HG02759 (cell line): ENCODE data around the gene ACSL6.
"Not testable (repeated sequence)": the region's sequence is repeated elsewhere in the genome, so short reads cannot be mapped to it uniquely, and the experiment has no call there.

Source experiments
- ATAC-seq: cut with Tn5 transposase; IDR thresholded peaks from one replicate; pipeline ENCODE4 v1.9.1; 2021; ENCODE audit warnings: mild to moderate bottlenecking, moderate library complexity; ENCODE audit not compliant: unreplicated experiment

ACSL6 gene

GRCh38 chr5:131947445-131947844 is 64.0 kb downstream of the ACSL6 start:
- ATAC-seq, result no peak

GRCh38 chr5:131945551-131946168 is 65.8 kb downstream of the ACSL6 start, which contains the start of gene MEIKIN:
TSS of gene MEIKIN (minus strand) at chr5:131945663. CDS start at chr5:131945505, 158 bp downstream.
- ATAC-seq, result no peak

DNA sequence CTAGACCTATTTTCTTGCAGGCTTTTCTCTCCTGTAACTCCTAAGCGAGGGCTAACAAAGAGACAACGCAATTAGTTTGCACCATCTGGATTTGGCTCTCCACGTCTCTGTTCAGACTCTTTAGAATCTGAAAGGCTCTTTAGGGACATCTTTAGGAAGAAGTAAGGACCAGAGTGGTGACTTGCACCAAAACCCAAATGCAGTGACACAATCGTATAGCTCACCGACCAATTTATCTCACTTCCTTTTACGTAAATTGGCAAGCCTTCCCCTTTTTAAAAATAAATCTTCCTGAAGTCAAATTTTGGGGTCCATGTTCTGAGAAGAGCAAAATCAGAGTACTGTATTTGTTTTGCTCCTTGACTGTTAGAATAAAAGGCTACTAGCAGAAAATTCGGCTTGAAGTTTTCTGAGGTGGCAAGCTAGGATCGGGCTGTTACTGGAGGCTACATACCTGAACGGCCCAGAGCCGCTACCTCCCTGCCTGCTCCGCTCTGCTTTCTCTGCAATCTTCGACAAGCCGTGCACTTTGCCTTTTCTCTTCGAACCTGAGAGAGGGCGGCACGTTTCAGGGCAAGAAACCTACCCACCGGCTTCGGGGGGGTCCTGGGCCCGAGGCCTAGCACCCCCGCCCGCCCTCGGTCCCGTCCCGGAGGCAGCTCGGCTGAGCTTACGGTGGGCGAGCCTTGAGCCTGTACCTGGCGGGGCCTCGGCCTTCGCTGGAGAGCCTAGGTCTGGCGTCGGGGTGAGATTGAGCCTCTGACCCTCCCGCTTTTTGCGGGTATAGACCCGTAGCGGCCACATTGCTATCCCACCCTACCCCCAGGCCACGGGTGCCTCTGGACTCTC is 66.5 kb downstream of the ACSL6 start:
- ATAC-seq, result no peak

DNA sequence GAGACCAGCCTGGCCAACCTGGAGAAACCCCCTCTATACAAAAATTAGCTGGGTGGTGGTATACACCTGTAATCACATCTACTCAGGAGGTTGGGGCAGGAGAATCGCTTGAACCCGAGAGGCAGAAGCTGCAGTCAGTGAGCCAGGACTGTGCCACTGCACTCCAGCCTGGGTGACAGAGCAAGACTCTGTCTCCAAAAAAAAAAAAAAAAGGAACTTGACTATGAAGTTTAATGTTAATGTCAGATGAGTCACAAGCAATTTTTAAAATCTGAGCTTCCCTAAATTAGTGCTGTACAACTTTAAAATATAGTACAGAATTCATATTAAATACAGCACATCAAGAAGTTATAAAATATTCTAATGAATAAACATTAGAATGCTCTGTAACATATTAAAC is 67.5 kb downstream of the ACSL6 start:
- ATAC-seq, result no peak

GRCh38 chr5:131942016-131942415 is 69.4 kb downstream of the ACSL6 start:
- ATAC-seq, result no peak

- no peak for ATAC-seq
Observed at GRCh38 chr5:131939690-131940345, 71.6 kb downstream of the ACSL6 start.

DNA sequence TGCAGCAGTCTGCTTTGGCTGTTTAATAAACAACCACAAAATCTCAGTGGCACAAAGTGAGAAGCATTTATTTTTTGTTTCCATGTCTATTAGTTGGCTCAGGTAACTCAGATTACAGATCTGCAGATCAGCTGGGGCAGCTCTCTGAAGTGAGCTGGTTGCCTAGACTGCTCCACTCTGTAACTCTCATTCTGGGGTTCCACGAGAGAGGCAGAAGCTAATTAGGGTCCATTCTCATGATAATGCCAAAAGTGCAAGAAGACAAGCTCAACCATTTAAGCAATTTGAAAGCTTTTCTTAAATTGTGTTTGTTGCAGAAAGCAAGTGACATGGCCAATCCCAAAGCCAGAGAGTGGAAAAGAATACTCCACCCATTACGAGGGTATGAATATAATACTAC is 79.2 kb downstream of the ACSL6 start:
- no peak for ATAC-seq

DNA sequence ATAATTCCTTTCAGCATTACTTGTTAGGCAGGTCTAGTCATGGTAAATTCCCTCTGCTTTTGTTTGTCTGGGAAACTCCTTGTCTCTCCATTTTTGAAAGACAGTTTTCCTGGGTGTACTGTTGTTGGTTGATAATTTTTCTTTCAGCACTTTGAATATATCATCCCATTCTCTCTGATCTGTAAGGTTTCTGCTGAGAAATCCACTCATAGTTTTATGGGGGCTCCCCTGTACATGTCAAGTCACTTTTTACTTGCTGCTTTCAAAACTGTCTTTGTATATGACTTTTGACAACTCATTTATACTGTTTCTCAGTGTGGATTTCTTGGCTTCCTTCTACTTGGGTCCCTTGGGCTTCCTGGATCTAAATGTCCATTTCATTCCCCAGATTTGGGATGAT is 82.5 kb downstream of the ACSL6 start:
- no peak for ATAC-seq

DNA sequence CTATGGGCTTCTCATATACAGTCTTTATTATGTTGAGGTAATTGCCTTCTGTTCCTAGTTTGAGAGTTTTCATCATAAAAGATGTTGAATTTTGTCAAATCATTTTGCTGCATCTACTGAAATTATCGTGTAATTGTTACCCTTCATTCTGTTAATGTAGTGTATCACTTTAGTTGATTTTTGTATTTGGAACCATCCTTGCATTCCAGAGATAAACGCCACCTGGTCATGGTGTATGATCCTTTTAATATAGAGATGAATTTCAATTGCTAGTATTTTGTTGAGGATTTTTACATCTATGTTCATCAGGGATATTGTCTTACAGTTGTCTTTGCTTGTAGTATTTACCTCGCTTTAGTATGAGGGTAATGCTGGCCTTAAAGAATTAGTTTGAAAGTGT is 85.3 kb downstream of the ACSL6 start:
- no peak for ATAC-seq

GRCh38 chr5:131916481-131916880 is 95.0 kb downstream of the ACSL6 start:
- no peak for ATAC-seq

GRCh38 chr5:131914472-131914871 is 97.0 kb downstream of the ACSL6 start:
- ATAC-seq, result no peak

DNA sequence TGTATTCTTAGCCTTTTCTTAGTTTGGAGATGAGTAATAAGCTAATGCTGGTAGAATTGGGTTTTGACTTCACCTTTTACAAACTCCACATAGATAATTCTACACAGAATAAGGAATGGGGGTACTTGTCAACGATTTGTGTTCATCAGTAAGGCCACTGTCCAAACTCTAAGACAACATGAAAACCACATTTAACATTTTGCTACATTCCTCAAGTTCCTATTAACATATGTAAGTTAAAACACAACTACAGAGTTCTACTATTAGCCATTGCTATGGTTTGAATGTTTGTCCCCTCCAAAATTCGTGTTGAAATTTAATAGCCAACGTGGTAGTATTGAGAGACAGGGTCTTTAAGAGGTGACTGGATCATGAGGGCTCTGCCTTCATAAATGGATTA is 97.9 kb downstream of the ACSL6 start:
- ATAC-seq, result no peak

DNA sequence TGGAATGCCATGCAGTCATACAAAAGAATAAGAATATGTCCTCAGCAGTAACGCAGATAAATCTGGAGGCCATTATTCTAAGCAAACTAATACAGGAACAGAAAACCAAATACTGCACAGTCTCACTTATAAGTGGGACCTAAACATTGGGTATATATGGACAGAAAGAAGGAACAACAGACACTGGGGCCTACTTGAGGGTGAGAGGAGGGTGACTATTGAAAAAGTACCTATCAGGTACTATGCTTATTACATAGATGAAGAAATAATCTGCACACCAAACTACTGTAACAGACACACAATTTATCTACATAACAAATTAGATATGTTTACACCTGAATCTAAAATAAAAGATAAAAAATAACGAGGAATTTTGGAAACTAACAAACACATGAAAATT is 104.8 kb downstream of the ACSL6 start:
- ATAC-seq, result no peak

- not testable (repeated sequence) for ATAC-seq
Observed at GRCh38 chr5:131902266-131902665, 109.2 kb downstream of the ACSL6 start.
